GM19463 (cell line): Measurements from ENCODE around the gene SLX9.

ENCODE experiments used
- ATAC-seq: cut with Tn5 transposase; IDR thresholded peaks from one replicate; pipeline ENCODE4 v1.9.1; 2021; ENCODE audit warnings: mild to moderate bottlenecking, moderate library complexity; ENCODE audit not compliant: unreplicated experiment

SLX9 gene

GRCh38 chr21:44946254-44947041 is 6.6 kb downstream of the SLX9 start:
- ATAC-seq: no peak

DNA sequence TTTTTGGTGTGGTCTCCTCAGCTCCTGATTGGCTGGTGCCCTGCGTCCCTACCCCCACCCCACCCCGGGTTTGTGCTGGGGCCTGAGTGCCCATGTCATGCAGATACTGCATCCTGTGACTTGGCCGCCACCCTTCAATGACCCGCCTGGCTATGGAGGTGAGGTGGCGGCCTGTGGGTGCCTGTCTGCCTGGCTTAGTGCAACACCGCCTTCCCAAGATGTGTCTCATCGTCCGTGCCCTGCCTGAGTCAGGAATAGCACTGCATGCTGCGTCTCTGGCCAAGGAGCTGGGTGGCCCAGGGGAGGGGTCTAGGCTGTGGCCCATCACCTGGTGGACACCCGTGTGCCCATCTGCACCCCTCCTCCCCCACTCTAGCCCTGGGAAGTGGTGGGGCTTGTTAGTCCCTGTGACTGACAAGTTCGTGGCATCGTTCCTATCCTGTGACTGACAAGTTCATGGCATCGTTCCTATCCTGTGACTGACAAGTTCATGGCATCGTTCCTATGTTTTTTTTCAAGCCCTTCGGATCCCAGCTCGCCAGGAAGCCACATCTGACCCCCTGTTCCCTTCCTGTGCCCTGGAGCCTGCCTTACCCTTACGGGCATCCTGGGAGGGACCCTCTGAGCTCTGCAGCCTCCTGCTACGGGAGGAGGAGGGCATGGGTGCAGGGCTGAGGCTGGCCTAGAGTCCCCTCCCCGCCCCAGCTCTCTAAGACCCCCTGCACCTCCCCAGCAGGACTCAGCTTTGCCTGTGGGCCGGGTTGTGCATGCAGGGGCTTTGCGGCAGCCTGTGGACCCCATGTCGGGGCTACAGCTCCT is 7.5 kb downstream of the SLX9 start:
- no peak for ATAC-seq

DNA sequence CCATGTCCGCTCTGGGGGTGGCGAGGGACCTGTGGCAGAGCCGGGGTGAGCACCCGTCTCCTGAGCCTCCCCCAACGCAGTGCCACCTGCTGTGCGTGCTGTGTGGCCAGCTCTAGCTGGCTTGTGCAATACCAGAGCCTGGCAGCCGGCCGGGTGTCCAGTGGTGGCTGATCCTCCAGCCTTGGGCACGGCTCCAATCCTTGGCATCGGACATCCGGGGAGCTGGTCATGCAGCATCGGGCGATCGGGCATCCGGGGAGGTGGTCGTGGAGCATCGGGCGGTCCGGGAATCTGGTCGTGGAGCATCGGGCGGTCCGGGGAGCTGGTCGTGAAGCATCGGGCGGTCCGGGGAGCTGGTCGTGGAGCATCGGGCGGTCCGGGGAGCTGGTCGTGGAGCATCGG is 8.1 kb downstream of the SLX9 start:
- ATAC-seq: no peak

DNA sequence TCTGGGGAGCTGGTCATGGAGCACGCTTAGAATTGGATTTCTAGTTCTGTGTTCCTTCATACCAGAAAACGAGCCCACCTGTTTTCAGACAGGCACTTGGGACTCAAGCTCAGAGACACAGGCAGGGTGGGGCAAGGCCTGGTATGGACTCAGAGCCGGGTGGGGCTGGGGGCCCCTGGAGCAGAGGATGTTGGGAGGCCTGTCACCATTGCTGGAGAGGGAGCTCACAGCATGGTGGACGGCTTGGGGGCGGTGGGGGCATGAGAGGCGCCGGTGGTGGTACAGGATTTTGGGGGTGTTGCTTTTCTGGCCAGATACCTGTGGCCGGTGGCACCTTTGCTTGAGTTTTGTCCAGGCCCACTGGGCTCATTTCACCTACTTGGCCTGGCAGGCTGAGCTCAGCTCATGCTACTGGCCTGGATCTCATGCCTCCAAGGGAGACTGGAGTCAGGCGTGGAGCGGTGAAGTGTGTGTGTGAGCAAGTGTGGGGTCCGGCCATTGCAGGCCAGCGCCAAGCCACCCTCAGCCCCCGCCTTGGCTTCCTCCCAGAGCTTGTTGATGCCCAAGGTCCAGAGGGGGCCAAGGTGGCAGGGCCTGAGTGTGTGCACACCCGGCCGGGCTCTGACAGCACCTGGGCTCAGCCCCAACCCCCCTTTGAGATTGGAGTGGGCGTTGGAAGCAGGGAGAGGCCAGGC is 8.7 kb downstream of the SLX9 start:
- ATAC-seq: no peak

GRCh38 chr21:44949161-44949778 is 9.4 kb downstream of the SLX9 start:
- no peak for ATAC-seq

- ATAC-seq: no peak
Observed at GRCh38 chr21:44949779-44950198, 10.0 kb downstream of the SLX9 start.

- ATAC-seq: no peak
Observed at GRCh38 chr21:44950351-44950750, 10.5 kb downstream of the SLX9 start.

DNA sequence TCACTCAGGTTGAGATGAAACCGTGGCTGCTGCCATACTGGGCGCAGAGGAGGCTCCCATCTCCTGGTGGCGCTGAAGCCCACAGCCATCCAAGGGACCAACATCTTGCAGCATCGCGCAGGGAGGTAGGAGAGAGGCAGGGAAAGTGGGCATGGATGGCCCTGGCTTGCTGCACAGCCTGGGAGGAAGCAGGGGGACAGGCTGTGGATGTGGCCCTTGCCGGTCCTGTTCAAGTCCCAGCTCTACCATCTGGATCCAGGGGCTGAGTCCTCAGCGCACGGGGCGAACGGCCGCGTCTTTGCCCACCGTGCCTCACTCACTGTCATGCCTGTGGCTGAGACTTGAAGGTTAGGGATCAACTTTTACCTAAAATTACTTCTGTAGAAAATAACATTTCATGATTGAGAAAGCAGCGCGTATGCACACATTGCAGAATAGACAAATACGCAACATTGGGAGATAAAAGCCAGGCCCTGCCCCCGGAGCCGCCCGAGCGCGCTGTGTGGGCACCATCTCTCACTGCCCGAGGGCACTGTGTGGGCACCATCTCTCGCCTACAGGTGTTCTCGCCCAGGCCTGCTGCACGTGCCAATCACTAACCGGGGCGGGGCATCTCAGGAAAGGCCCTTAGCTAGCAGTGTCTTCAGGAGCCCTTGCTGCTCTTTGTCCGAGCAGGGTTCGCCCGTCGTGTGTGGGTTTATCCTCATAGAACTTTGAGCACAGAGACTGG is 11.5 kb downstream of the SLX9 start:
- ATAC-seq: no peak

- ATAC-seq: no peak
Observed at GRCh38 chr21:44952116-44952928, 12.5 kb downstream of the SLX9 start.

GRCh38 chr21:44952929-44953627 is 13.2 kb downstream of the SLX9 start:
- ATAC-seq: no peak

- no peak for ATAC-seq
Observed at GRCh38 chr21:44953628-44954021, 13.8 kb downstream of the SLX9 start.

GRCh38 chr21:44954281-44954771 is 14.5 kb downstream of the SLX9 start:
- ATAC-seq: no peak

DNA sequence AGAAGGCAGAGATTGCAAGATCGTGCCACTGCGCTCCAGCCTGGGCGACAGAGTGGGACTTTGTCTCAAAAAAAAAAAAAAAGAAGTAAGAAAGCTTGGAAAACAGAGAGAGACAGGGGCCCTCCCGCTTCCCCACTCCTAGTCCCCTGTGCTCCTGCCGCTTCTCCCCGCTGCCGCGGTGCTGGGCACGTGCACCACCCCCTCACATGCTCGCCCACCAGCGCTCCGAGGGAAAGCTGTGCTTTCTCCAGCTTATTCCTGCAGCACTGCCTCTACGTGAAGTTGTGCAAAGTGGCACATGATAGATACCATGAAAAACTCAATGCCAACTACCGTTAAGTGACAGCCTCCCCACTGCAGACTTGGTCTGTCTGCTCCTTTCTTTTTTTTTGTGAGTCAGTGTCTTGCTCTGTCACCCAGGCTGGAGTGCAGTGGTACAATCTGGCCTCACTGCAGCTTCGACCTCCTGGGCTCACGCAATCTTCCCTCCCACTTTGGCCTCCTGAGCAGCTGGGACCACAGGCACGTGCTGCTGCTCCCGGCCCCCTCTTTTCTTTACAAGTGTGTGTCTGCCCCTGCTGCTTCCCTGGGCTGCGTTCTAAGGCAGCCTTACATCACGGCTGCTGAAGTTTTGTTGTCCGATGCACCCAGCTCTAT is 15.4 kb downstream of the SLX9 start:
- ATAC-seq: no peak

DNA sequence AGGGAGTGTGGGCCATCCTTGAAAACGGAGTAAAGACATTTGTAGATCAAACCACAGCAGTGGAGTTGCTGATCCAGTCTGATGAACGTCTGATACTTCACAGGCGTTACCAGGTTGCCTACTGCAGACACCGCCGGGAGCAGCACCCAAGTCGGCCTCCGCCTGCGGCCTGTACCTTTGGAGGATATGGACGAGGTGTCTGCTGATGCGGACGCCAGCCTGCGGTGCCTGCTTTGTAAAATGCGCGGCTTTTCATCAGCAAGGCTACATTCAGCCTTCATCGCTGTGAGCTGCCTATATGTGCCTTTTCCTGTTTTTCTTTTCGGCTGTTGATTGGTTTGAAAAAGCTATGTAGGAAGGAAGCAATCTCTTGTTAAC is 16.0 kb downstream of the SLX9 start:
- ATAC-seq: no peak

DNA sequence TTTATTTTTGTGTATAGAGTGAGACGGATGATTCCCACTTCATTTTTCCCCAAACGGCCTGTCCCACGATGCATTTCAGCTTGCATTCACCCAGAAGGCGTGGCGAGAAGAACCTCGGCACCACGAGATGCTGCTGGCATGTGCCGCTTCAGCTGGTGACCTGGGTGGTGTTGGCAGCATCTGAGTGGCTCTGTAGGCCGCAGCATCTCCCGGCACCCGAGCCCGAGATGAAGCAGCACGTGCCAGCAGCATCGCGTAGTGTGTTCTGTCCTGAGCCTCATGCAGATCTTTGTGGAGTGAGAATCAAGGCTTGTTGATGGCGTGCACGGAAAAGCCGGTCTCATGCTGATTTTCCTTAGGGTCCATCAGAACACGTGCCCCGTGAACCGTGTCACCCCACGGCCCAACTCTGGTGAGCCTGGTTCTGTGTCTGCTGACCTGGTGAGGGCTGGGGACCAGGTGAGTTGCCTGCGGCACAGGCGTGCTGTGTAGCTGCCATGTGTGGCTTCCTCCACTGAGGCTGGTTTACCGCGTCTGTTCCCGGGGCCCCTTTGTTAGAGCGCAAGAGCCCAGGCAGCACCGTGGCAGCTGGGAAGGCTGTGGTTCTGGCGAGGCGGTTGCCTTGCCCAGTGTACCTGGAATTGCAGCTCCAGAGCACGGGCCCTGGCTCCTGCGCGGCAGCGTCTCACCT is 16.7 kb downstream of the SLX9 start:
- no peak for ATAC-seq

GRCh38 chr21:44957047-44957831 is 17.4 kb downstream of the SLX9 start:
- no peak for ATAC-seq

DNA sequence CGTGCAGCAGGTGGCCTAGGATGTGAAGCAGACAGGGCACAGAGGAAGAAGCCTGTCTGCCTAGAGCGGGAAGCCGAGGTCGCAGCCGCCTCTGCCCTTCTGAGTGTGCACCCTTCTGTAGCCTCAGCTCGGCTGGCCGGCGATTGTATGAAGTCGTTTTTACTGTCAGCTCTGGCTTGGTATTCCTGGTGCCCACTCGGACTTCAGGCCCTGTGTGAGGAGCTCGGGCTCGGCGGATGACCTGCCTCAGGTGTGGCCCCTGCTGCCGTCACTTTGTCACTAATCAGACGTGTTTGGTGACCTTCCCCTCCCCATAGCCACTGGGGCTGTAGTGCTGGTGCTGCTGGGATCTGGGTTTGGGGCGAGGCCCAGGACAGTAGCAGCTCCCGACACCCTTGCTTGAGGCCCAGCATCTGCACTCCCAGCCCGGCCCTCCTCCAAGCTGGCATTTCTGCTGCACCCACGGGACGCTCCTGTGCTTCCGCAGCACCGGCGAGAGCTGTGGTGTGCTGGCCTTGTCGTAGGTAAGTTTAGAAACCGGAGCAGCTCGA is 18.1 kb downstream of the SLX9 start:
- ATAC-seq: no peak
